OCI-LY1 (cell line): ENCODE measurements around the gene RAB8B.

Experiments
- H2AFZ ChIP-seq: fragments of 200-600 bp; sonication (generic), shearing (Covaris generic); 2 replicates; pipeline ENCODE4 v1.6.0; 2014; ENCODE audit warnings: antibody characterized with exemption, mild to moderate bottlenecking, low read length
- H3F3A ChIP-seq: fragments of 200-600 bp; sonication (generic), shearing (Covaris generic); 2 replicates; pipeline ENCODE4 v1.6.0; 2014; ENCODE audit warnings: mild to moderate bottlenecking, antibody characterized with exemption, low read length, moderate library complexity; ENCODE audit not compliant: insufficient read depth
- H3K27ac ChIP-seq: fragments of 200-600 bp; sonication (generic); 2 replicates; pipeline ENCODE4 v1.5.1; 2014; ENCODE audit warnings: low read length, mixed run types, mild to moderate bottlenecking, low read depth; ENCODE audit not compliant: poor library complexity, severe bottlenecking
- H3K27me3 ChIP-seq: fragments of 200-600 bp; sonication (generic); 2 replicates; pipeline ENCODE4 v1.6.0; 2014; ENCODE audit warnings: antibody characterized with exemption, mild to moderate bottlenecking, low read length, moderate library complexity; ENCODE audit not compliant: insufficient read depth
- H3K36me3 ChIP-seq: fragments of 200-600 bp; sonication (generic); 2 replicates; pipeline ENCODE4 v1.6.1; 2014; ENCODE audit warnings: mild to moderate bottlenecking, antibody characterized with exemption, low read length, moderate library complexity, mixed read lengths; ENCODE audit not compliant: insufficient read depth
- H3K4me1 ChIP-seq: fragments of 200-600 bp; sonication (generic); 2 replicates; pipeline ENCODE4 v1.5.1; 2014; ENCODE audit warnings: mild to moderate bottlenecking, low read length, moderate library complexity; ENCODE audit not compliant: insufficient read depth, severe bottlenecking
- H3K4me2 ChIP-seq: fragments of 200-600 bp; sonication (generic), shearing (Covaris generic); 2 replicates; pipeline ENCODE4 v1.6.1; 2014; ENCODE audit warnings: low read length
- H3K4me3 ChIP-seq: fragments of 200-600 bp; sonication (generic); 2 replicates; pipeline ENCODE4 v1.5.1; 2014; ENCODE audit warnings: low read length, low read depth, mild to moderate bottlenecking, mixed read lengths; ENCODE audit not compliant: poor library complexity, severe bottlenecking
- H3K79me2 ChIP-seq: fragments of 200-600 bp; shearing (Covaris generic); 2 replicates; pipeline ENCODE4 v1.6.1; 2016; ENCODE audit warnings: mixed run types, low read length, mixed read lengths; ENCODE audit not compliant: insufficient read depth
- H3K9ac ChIP-seq: fragments of 200-600 bp; sonication (generic), shearing (Covaris generic); 2 replicates; pipeline ENCODE4 v1.6.1; 2014; ENCODE audit warnings: mild to moderate bottlenecking, low read length, mixed read lengths
- H3K9me2 ChIP-seq: fragments of 200-600 bp; sonication (generic), shearing (Covaris generic); 2 replicates; pipeline ENCODE4 v1.6.1; 2014; ENCODE audit warnings: low read depth, mild to moderate bottlenecking, low read length, mixed read lengths
- H3K9me3 ChIP-seq: fragments of 200-600 bp; shearing (Covaris generic); 2 replicates; pipeline ENCODE4 v1.6.1; 2014; ENCODE audit warnings: low read length, mixed read lengths
- H4K20me1 ChIP-seq: fragments of 200-600 bp; sonication (generic), shearing (Covaris generic); 2 replicates; pipeline ENCODE4 v1.6.0; 2016; ENCODE audit warnings: mild to moderate bottlenecking, low read length; ENCODE audit not compliant: insufficient read depth
- EZH2 ChIP-seq: fragments of 200-600 bp; sonication (generic), shearing (Covaris generic); IDR thresholded peaks from 2 replicates; pipeline ENCODE4 v1.8.0; 2017; ENCODE audit warnings: borderline replicate concordance, mixed run types, mild to moderate bottlenecking, antibody characterized with exemption, low read length, moderate library complexity, mixed read lengths
- TF ChIP-seq, protein P1 (sequence below): fragments of 200-600 bp; sonication (generic), shearing (Covaris generic); IDR thresholded peaks from 2 replicates; pipeline ENCODE4 v1.5.1; 2017; ENCODE audit warnings: mild to moderate bottlenecking, antibody characterized with exemption, low read length, moderate library complexity, mixed read lengths

The RAB8B gene

DNA sequence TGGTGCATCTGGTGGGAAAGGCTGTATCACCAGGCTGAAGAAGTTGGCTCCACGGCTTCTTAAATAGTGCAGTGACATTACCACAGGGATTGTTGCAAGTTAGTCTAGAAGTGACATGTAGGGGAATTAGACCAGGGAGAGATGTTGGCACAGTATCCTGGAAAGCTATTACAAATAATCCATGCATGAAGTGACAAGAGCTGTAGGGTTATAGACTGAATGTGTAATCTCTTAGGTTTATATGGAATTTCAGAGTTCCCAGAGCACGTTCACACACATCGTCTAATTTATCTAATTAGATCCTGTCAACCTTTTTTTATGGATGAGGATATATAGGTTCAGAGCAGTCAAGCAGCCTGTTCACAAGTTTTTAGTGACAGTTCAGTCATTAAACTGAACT lies 50.7 kb downstream of the RAB8B start:
- Histone ChIP-seq H3K9me3 (no peaks in the 10 kb centered on the region), H2AFZ (no peak overlapping the region), H3K79me2 (peaks cover 10% of the 10 kb centered on the region), H3K4me1 (no peaks in the 10 kb centered on the region), H4K20me1 (no peaks in the 10 kb centered on the region), H3K36me3 (peaks cover 12% of the 10 kb centered on the region), H3K27me3 (no peaks in the 10 kb centered on the region), H3K4me2 (no peak overlapping the region), H3K27ac (no peak overlapping the region), H3K4me3 (no peak overlapping the region), H3K9me2 (no peaks in the 10 kb centered on the region), H3K9ac (no peak overlapping the region), H3F3A (no peaks in the 10 kb centered on the region)
- no peak for TF ChIP-seq EZH2

DNA sequence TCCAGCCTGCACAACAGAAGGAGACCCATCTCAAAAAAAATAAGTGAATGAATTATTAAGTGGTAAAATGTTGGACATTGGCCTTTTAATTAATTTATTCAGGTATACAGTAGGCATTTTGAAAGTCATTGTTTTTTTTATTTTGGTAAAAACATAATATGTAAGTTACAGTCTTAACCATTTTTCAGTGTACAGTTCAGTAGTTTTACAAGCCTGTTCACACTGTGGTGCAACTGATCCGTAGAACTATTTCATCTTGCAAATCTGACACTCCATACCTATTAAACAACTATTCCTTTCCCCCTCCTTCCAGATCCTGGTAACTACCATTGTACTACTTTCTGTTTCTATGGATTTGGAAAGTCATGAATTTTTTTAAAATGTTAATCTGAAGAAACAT lies 51.9 kb downstream of the RAB8B start:
- no peaks in the 10 kb centered on the region for H3K27me3 ChIP-seq
- H4K20me1 ChIP-seq, result no peaks in the 10 kb centered on the region
- H3K9me3 ChIP-seq, result no peaks in the 10 kb centered on the region
- H3K9ac ChIP-seq, result no peak overlapping the region
- no peak overlapping the region for H3K4me3 ChIP-seq
- H2AFZ ChIP-seq, result no peak overlapping the region
- peaks cover 15% of the 10 kb centered on the region for H3K36me3 ChIP-seq
- TF ChIP-seq, protein P1, sequence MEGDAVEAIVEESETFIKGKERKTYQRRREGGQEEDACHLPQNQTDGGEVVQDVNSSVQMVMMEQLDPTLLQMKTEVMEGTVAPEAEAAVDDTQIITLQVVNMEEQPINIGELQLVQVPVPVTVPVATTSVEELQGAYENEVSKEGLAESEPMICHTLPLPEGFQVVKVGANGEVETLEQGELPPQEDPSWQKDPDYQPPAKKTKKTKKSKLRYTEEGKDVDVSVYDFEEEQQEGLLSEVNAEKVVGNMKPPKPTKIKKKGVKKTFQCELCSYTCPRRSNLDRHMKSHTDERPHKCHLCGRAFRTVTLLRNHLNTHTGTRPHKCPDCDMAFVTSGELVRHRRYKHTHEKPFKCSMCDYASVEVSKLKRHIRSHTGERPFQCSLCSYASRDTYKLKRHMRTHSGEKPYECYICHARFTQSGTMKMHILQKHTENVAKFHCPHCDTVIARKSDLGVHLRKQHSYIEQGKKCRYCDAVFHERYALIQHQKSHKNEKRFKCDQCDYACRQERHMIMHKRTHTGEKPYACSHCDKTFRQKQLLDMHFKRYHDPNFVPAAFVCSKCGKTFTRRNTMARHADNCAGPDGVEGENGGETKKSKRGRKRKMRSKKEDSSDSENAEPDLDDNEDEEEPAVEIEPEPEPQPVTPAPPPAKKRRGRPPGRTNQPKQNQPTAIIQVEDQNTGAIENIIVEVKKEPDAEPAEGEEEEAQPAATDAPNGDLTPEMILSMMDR, result no peak
- TF ChIP-seq EZH2, result no peak
- H3K4me1 ChIP-seq, result no peaks in the 10 kb centered on the region
- H3F3A ChIP-seq, result no peaks in the 10 kb centered on the region
- peaks cover 10% of the 10 kb centered on the region for H3K79me2 ChIP-seq
- no peak overlapping the region for H3K4me2 ChIP-seq
- H3K9me2 ChIP-seq, result no peaks in the 10 kb centered on the region
- H3K27ac ChIP-seq, result no peak overlapping the region

DNA sequence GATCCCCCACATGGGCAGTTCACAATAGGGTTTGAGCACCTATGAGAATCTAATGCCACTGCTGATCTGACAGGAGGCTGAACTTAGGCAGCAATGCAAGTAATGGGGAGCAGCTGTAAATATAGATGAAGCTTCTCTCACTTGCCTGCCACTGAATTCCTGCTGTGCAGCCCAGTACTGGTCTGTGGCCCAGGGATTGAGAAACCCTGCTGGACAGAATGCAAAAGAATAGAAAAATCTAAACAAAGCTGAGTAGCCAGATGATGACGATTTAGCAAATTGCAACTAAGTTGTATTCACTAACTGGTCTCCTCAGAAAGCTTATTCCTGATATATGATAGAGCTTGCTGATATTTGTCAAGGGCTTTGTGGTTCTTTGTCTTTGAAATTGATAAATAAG lies 53.7 kb downstream of the RAB8B start:
- Histone ChIP-seq H3K36me3 (peaks cover 24% of the 10 kb centered on the region), H3K4me2 (no peak overlapping the region), H3K9me2 (no peaks in the 10 kb centered on the region), H3K27ac (no peak overlapping the region), H3K9ac (no peak overlapping the region), H3K4me1 (no peaks in the 10 kb centered on the region), H3K79me2 (peaks cover 7% of the 10 kb centered on the region), H2AFZ (no peak overlapping the region), H4K20me1 (no peaks in the 10 kb centered on the region), H3K9me3 (no peaks in the 10 kb centered on the region), H3K27me3 (no peaks in the 10 kb centered on the region), H3F3A (no peaks in the 10 kb centered on the region), H3K4me3 (no peak overlapping the region)
- TF ChIP-seq, protein P1, result no peak
- TF ChIP-seq EZH2, result no peak

DNA sequence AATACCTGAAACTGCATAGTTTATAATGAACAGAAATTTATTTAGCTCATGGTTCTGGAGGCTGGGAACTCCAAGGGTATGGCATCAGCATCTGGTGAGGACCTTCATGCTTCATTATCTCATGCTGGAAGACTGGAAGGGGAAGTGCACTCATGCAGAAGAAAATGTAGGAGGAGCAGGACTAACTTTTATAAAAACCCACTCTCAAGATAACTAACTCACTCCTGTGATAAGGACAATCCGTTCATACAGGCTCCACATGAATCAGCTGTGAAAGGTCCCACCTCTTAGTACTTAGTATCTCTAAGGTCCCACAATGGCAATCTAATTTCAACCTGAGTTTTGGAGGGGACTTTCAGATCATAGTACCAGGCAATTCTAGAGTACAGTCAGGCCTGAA lies 54.4 kb downstream of the RAB8B start:
- H3K9me2 ChIP-seq, result no peaks in the 10 kb centered on the region
- no peak overlapping the region for H3K27ac ChIP-seq
- H3F3A ChIP-seq, result no peaks in the 10 kb centered on the region
- H3K4me3 ChIP-seq, result no peak overlapping the region
- TF ChIP-seq, protein P1, result no peak
- TF ChIP-seq EZH2, result no peak
- H4K20me1 ChIP-seq, result no peaks in the 10 kb centered on the region
- no peak overlapping the region for H3K4me2 ChIP-seq
- H3K4me1 ChIP-seq, result no peaks in the 10 kb centered on the region
- H3K9me3 ChIP-seq, result no peaks in the 10 kb centered on the region
- H3K27me3 ChIP-seq, result no peaks in the 10 kb centered on the region
- H3K79me2 ChIP-seq, result peaks cover 5% of the 10 kb centered on the region
- H3K9ac ChIP-seq, result no peak overlapping the region
- H3K36me3 ChIP-seq, result peaks cover 24% of the 10 kb centered on the region
- no peak overlapping the region for H2AFZ ChIP-seq
